ENCODE data around the gene NEGR1.

Gene NEGR1

DNA sequence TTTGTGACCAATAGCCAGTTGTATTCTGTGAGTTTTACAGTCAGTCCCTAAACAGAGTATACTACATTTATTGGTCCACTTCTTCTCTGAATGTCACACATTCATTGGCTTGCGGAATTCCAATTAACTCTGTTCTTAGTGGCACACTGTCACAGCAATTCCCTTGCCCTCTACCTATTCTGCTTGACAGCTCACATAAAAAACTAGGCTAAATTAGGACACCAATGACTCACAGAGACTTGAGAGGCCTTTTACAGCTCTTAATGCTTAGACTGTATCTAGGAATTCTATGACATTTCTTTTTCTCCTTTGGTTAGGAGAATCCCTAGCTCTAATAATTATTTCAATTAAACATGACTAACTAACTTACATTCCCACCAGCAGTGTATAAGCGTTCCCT lies 104.1 kb downstream of the NEGR1 start:
- DNase-seq (ENCODE audit: low read depth): no peak
- TF ChIP-seq, protein P1, sequence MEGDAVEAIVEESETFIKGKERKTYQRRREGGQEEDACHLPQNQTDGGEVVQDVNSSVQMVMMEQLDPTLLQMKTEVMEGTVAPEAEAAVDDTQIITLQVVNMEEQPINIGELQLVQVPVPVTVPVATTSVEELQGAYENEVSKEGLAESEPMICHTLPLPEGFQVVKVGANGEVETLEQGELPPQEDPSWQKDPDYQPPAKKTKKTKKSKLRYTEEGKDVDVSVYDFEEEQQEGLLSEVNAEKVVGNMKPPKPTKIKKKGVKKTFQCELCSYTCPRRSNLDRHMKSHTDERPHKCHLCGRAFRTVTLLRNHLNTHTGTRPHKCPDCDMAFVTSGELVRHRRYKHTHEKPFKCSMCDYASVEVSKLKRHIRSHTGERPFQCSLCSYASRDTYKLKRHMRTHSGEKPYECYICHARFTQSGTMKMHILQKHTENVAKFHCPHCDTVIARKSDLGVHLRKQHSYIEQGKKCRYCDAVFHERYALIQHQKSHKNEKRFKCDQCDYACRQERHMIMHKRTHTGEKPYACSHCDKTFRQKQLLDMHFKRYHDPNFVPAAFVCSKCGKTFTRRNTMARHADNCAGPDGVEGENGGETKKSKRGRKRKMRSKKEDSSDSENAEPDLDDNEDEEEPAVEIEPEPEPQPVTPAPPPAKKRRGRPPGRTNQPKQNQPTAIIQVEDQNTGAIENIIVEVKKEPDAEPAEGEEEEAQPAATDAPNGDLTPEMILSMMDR (conservative IDR thresholded peaks at IDR 0.05; ENCODE audit: low read depth, low read length): no peak
- no peak overlapping the region for H3K4me3 ChIP-seq (ENCODE audit: low read depth, low read length)

DNA sequence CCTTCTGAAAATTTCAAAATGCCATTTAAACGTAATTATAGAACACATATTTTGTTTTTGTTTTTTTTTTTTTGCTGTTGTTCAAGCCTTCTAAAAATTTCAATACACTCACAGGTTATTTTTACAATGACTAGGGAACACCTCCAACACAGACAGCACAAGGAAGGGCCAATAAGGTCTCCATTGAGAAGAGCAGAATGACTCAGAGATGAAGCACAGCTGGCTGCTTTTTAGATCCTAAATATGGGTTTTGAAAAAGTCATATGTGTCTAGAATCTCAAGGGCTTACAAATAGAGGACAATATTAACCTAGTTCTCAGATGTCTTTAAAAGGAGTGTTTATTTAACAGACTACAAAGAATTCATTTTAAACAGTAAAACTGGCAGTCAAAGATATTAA lies 104.6 kb downstream of the NEGR1 start:
- DNase-seq (ENCODE audit: low read depth): no peak
- no peak overlapping the region for H3K4me3 ChIP-seq (ENCODE audit: low read depth, low read length)
- TF ChIP-seq, protein P1 (conservative IDR thresholded peaks at IDR 0.05; ENCODE audit: low read depth, low read length): no peak

DNA sequence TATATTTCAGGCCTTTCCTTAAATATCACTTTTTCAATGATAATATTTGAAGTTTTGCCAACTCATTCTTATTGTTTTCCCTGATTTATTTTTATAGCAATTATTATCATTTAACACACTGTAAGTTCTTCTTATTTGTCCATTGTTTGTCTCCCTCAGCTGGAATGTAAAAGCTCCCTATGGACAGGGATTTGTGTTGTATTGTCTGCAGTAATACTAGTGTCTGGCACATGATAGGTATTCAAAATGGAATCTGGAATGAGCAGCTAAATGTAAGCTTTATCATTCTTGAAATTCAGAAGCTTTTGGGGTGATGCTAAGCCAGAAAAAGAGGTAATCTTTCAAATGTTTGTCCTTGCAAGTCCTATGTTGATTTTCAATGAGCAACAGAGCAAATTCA lies 112.1 kb downstream of the NEGR1 start:
- H3K4me3 ChIP-seq (ENCODE audit: low read depth, low read length): no peak overlapping the region
- DNase-seq (ENCODE audit: low read depth): no peak
- TF ChIP-seq, protein P1 (conservative IDR thresholded peaks at IDR 0.05; ENCODE audit: low read depth, low read length): no peak

DNA sequence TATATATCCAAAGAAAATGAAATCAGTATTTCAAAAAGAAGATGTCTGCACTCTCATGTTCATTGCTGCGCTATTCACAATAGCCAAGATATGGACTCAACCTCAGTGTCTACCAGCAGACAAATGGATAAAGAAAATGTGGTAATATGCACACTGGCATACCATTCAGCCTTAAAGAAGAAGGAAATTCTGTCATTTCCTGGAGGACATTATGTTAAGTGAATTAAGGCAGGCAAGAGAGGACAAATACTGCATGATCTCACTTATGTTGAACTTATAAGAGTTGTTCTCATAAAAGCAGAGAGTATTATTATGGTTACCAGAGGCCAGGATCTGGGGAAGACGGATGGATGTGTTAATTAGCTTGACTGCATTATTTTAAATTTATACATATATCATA lies 115.9 kb downstream of the NEGR1 start:
- TF ChIP-seq, protein P1 (conservative IDR thresholded peaks at IDR 0.05; ENCODE audit: low read depth, low read length): no peak
- H3K4me3 ChIP-seq (ENCODE audit: low read depth, low read length): no peak overlapping the region
- DNase-seq (ENCODE audit: low read depth): no peak

DNA sequence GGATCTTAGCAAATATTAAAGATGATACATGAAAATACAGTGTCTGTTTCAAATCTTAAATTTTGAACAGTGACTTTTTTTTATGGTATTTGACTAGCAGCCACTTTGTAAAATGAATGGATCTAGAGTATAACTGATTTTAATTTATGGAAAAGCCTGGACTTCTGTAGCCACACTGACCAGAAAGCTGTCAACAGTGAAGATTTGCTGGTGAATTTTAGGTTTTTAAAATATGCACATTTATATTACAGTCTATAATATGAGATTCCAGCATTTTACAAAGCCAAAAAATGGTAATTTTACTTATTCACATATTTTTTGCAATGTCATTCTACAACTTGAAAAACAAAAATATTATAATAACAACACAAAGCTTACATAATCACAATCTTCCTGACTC lies 131.8 kb downstream of the NEGR1 start:
- no peak for DNase-seq (ENCODE audit: low read depth)
- no peak overlapping the region for H3K4me3 ChIP-seq (ENCODE audit: low read depth, low read length)
- TF ChIP-seq, protein P1 (conservative IDR thresholded peaks at IDR 0.05; ENCODE audit: low read depth, low read length): no peak

- DNase-seq (ENCODE audit: low read depth): no peak
- H3K4me3 ChIP-seq (ENCODE audit: low read depth, low read length): no peak overlapping the region
- TF ChIP-seq, protein P1 (conservative IDR thresholded peaks at IDR 0.05; ENCODE audit: low read depth, low read length): no peak
These were observed 140.5 kb downstream of the NEGR1 start for GRCh38 chr1:72141875-72142274.

- H3K4me3 ChIP-seq (ENCODE audit: low read depth, low read length): no peak overlapping the region
- TF ChIP-seq, protein P1 (conservative IDR thresholded peaks at IDR 0.05; ENCODE audit: low read depth, low read length): no peak
- DNase-seq (ENCODE audit: low read depth): no peak
These were observed 142.1 kb downstream of the NEGR1 start for GRCh38 chr1:72140222-72140621.

Measured in choroid plexus epithelial cell (primary cell).